ENCODE results near the gene ENAH. TPM values are rescaled to one million over a fixed set of nuclear protein-coding genes. Genes with fewer than 3 reads are reported as not detected.

ENAH gene
- polyA plus RNA-seq, 3 donors = 0.12 TPM; not detected in 2

DNA sequence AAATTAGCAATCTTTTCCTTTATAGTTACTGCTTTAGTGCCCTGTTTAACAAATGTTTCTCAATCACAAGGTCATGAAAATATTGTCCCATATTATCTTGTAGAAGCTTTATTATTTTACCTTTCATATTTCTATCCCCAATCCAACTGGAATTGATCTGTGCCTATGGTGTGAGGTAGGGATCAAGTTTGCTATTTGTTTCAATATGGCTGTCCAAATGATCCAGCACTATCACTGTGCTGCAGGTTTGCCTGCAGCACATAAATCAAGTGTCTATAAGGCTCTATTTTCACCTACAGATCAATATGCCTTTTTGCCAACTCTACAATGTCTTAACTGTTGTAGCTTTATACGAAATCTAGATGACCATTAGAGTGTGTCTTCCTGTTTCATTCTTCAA is 96.2 kb downstream of the ENAH start:
- intact Hi-C loops (cut with micrococcal nuclease) = no loop called here
- Mint-ChIP-seq H3K9me3 (peaks cover 0 to 3% (median 2%) of the 10 kb centered on the region in 7 donors), H3K4me1 (peaks cover 3% of the 10 kb centered on the region), H3K36me3 (no peaks in the 10 kb centered on the region), H3K4me3 (no peak overlapping the region), H3K27ac (no peak overlapping the region), H3K27me3 (ENCODE audit: low read depth in 3 of 3) (no peaks in the 10 kb centered on the region)
- H3K36me3 ChIP-seq (replicated peaks in 1 of 2; ENCODE audit: control insufficient read depth in 1 of 2, insufficient read depth in 2 of 2, low read length in 2 of 2) = no peaks in the 10 kb centered on the region
- H3K27me3 ChIP-seq (ENCODE audit: control insufficient read depth in 2 of 2, insufficient read depth in 2 of 2, low read length in 2 of 2) = no peaks in the 10 kb centered on the region
- H3K9me3 ChIP-seq (replicated peaks in 1 of 2; ENCODE audit: control insufficient read depth in 1 of 2, insufficient read depth in 1 of 2, low read length in 2 of 2) = no peaks in the 10 kb centered on the region
- no peaks in the 10 kb centered on the region for H3K4me1 ChIP-seq (ENCODE audit: control insufficient read depth in 1 of 2, insufficient read depth in 2 of 2, low read length in 2 of 2)
- no peak for TF ChIP-seq CTCF (IDR thresholded peaks at IDR 0.05)
- no peaks in the 10 kb centered on the region for H3K79me2 ChIP-seq (ENCODE audit: insufficient read depth, low read length)
- no peak for DNase-seq
- H4K20me1 ChIP-seq (ENCODE audit: insufficient read depth, low read length) = no peaks in the 10 kb centered on the region
- no peak overlapping the region for H3K4me2 ChIP-seq (replicated peaks; ENCODE audit: extremely low read depth, low read length, poor library complexity, severe bottlenecking)
- H3K4me3 ChIP-seq (replicated peaks in 1 of 3; ENCODE audit: low read depth in 2 of 3, low read length in 3 of 3) = no peak overlapping the region
- H2AFZ ChIP-seq (ENCODE audit: insufficient read depth, low read depth, low read length, poor library complexity, severe bottlenecking) = no peak overlapping the region
- H3K9ac ChIP-seq (ENCODE audit: insufficient read depth, low read length, poor library complexity, severe bottlenecking) = no peak overlapping the region
- no peak overlapping the region for H3K27ac ChIP-seq (ENCODE audit: low read depth in 1 of 2, low read length in 2 of 2)
- no CpG with 5 or more reads among the region's 1 CpG for WGBS (ENCODE audit: insufficient coverage)

- Histone ChIP-seq H3K4me2 (replicated peaks; ENCODE audit: extremely low read depth, low read length, poor library complexity, severe bottlenecking) (no peak overlapping the region), H4K20me1 (ENCODE audit: insufficient read depth, low read length) (no peaks in the 10 kb centered on the region), H3K9me3 (replicated peaks in 1 of 2; ENCODE audit: control insufficient read depth in 1 of 2, insufficient read depth in 1 of 2, low read length in 2 of 2) (no peaks in the 10 kb centered on the region), H3K4me3 (replicated peaks in 1 of 3; ENCODE audit: low read depth in 2 of 3, low read length in 3 of 3) (no peak overlapping the region), H3K27ac (ENCODE audit: low read depth in 1 of 2, low read length in 2 of 2) (no peak overlapping the region), H3K36me3 (replicated peaks in 1 of 2; ENCODE audit: control insufficient read depth in 1 of 2, insufficient read depth in 2 of 2, low read length in 2 of 2) (no peaks in the 10 kb centered on the region), H3K27me3 (ENCODE audit: control insufficient read depth in 2 of 2, insufficient read depth in 2 of 2, low read length in 2 of 2) (no peaks in the 10 kb centered on the region), H3K79me2 (ENCODE audit: insufficient read depth, low read length) (no peaks in the 10 kb centered on the region), H3K9ac (ENCODE audit: insufficient read depth, low read length, poor library complexity, severe bottlenecking) (no peak overlapping the region), H3K4me1 (ENCODE audit: control insufficient read depth in 1 of 2, insufficient read depth in 2 of 2, low read length in 2 of 2) (no peaks in the 10 kb centered on the region), H2AFZ (ENCODE audit: insufficient read depth, low read depth, low read length, poor library complexity, severe bottlenecking) (no peak overlapping the region)
- peaks cover 0 to 3% (median 2%) of the 10 kb centered on the region in 7 donors for H3K9me3 Mint-ChIP-seq
- TF ChIP-seq CTCF (IDR thresholded peaks at IDR 0.05) = no peak
- no CpG with 5 or more reads among the region's 4 CpGs for WGBS (ENCODE audit: insufficient coverage)
- peaks cover 3% of the 10 kb centered on the region for H3K4me1 Mint-ChIP-seq
- DNase-seq = no peak
- intact Hi-C loops (cut with micrococcal nuclease) = no loop called here
- H3K27ac Mint-ChIP-seq = no peak overlapping the region
- no peaks in the 10 kb centered on the region for H3K36me3 Mint-ChIP-seq
- no peak overlapping the region for H3K4me3 Mint-ChIP-seq
- no peaks in the 10 kb centered on the region for H3K27me3 Mint-ChIP-seq (ENCODE audit: low read depth in 3 of 3)
Measured at GRCh38 chr1:225555821-225556220, 97.1 kb downstream of the ENAH start.
